ENCODE measurements around the gene NKIRAS1.
"Not testable (repeated sequence)": the region's sequence is repeated elsewhere in the genome, so short reads cannot be mapped to it uniquely, and the experiment has no call there.

Gene NKIRAS1

DNA sequence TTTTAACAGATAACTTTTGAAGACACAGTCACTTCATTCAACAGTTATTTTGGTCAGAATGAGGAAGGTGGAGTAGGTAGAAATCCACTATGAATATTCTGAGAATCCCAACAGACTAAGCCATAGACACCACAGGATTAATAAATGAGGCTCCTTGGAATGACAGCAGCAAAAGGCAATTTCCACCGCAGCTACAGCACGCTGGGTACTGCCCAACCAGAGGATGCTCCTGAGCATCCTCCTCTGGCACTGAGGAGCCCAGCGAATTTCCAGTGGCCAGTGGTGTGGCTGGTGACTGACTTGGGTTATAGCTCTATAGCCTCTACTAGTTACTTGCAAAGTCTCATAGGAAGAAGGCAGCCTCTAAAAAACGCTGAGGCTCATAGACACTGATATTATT lies 24.6 kb upstream of the NKIRAS1 start:
- in situ Hi-C loops (cut with HindIII; ENCODE audit: low sequenced_read_pairs), result no loop called here

DNA sequence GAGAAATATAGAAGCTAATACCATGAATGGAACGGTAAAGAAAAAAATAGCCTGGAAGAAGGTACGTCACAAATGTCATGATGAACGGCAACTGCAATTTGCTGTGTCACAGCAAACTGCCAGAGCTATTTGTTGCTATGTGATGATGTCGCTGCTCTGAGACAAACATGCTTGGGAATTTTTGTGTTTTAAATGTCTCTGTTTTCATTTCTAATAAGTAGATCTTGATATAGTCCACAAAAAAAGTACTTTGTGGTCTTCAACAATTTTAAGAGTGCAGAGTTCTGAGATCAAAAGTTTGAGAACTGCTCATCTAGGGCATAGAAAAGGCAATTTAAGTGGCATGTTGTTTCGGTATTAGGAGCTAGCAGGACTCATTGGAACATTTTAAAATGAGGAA lies 24.0 kb upstream of the NKIRAS1 start:
- in situ Hi-C loops (cut with HindIII; ENCODE audit: low sequenced_read_pairs), result no loop called here

GRCh38 chr3:23938688-23939087 lies 21.9 kb upstream of the NKIRAS1 start:
- in situ Hi-C loops (cut with HindIII; ENCODE audit: low sequenced_read_pairs), result no loop called here

GRCh38 chr3:23937296-23937695 lies 20.5 kb upstream of the NKIRAS1 start:
- in situ Hi-C loops (cut with HindIII; ENCODE audit: low sequenced_read_pairs), result no loop called here

DNA sequence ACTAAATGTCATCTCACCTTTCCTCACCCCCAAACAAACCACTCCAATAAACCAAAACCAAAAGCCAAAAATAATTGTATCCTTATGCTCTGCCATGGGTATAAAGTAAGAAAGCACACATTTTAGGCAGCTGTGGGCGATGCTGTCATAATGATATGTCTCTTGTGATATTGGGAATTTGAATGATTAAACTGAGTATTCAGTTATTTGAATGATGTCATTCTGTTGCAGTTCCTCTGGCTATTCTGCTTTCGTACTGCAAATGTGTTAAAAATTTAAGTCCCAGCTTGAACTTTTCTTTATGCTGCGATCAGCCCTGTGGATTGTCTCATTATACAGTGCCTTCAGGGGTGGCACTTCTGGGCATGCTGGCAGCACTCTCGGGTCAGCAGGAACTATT lies 17.5 kb upstream of the NKIRAS1 start:
- in situ Hi-C loops (cut with HindIII; ENCODE audit: low sequenced_read_pairs), result no loop called here

GRCh38 chr3:23932571-23932970 lies 15.8 kb upstream of the NKIRAS1 start:
- in situ Hi-C loops (cut with HindIII; ENCODE audit: low sequenced_read_pairs), result no loop called here

DNA sequence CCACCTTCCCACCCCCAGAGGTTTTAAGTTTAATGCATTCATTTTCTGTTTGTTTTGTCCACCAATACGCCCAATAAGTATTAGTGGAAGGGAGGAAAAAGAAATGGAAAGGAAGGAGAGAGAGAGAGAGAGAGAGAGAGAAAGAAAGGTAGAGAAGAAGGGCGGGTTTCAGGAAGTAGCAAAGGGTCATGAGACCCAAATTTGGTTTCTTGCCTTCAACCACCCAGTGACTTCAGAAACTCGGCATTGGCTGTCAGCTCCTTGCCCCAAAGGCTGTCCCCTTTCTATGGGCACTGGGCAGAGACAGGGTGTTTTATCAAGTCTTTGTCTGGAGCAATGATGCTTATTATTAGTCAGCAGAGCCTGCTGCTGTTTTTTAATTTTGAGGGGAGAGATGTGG lies 14.8 kb upstream of the NKIRAS1 start:
- in situ Hi-C loops (cut with HindIII; ENCODE audit: low sequenced_read_pairs), result no loop called here

GRCh38 chr3:23928524-23928923 lies 11.7 kb upstream of the NKIRAS1 start:
- in situ Hi-C loops (cut with HindIII; ENCODE audit: low sequenced_read_pairs), result no loop called here

DNA sequence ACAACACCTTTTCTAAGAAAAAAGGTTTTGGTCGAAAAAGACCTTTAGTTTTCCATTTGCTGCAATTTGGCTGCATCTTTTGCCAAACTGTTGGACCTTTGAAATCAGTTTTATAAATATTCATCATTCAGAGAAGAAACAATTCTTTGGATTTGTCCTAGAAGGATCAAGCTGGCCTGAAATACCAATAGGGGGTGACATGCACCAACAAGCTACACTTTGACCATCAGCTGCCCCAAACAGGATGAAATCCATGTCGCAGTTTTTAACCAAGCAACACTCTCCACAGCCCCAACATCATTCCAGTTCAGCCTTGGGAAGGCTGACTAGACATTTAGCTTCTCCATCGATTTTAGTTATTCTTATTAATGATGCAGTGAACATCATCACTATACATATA lies 9.9 kb upstream of the NKIRAS1 start:
- in situ Hi-C loops (cut with HindIII; ENCODE audit: low sequenced_read_pairs), result no loop called here

- in situ Hi-C loops (cut with HindIII; ENCODE audit: low sequenced_read_pairs), result no loop called here
These were observed 9.5 kb upstream of the NKIRAS1 start for GRCh38 chr3:23926246-23926645.

DNA sequence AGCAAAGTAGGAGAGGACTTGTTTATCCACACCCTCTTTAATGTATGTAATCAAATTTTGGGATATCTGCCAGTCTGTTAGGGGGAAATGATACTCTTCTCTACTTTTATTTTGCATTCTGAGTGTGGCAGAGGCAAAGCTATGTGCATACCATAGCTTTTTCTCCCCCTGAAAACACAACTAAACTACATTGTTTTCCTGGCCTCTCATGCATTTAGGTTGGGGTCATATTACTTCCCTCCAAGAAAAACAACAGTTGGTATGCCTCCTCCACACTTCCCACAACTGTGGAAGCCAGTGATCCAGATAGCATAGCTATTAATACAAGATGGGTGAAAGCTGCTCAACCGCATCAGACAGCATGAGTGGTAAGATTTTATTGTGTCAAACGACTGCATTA lies 7.0 kb upstream of the NKIRAS1 start:
- in situ Hi-C loops (cut with HindIII; ENCODE audit: low sequenced_read_pairs), result no loop called here

DNA sequence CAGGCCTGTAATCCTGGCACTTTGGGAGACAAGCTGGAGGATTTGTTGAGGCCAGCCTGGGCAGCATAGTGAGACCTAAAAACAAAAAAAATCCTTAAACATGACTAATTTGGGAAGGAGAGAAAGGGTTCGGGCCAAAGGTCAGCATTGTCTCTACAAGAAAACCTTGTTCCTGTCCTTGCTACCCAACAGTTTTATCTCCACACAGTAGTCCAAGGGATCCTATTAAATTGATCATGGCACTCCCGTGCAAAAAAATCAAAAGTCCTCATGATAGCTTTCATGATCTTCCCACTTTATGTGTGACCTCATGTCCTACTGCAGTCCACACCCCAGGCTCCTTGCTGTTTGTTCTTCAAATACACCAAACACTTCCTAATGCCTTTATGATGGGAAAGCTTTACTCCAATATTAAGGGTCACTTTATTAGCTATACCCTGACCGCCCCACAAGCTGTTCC lies 4.3 kb upstream of the NKIRAS1 start:
- in situ Hi-C loops (cut with HindIII; ENCODE audit: low sequenced_read_pairs), result no loop called here

- in situ Hi-C loops (cut with HindIII; ENCODE audit: low sequenced_read_pairs), result no loop called here
These were observed 3.4 kb upstream of the NKIRAS1 start for GRCh38 chr3:23920151-23920655.

DNA sequence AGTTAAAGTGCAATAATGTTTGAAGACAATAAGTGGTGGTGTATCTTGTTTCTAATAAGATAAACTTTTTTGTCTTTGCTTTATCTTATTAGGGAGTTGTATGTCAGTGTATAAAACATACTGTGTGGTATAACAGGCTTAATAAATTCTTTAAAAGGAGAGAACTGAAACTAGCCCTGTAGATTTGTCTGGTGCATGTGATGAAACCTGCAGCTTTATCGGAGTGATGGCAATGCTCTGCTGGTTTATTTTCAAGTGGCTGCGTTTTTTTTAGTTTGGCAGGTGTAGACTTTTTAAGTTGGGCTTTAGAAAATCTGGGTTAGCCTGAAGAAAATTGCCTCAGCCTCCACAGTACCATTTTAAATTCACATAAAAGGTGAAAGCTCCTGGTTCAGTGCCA lies 2.8 kb upstream of the NKIRAS1 start:
- in situ Hi-C loops (cut with HindIII; ENCODE audit: low sequenced_read_pairs), result no loop called here

- in situ Hi-C loops (cut with HindIII; ENCODE audit: low sequenced_read_pairs), result not testable (repeated sequence)
These were observed 1.5 kb upstream of the NKIRAS1 start for GRCh38 chr3:23918331-23918730.

- in situ Hi-C loops (cut with HindIII; ENCODE audit: low sequenced_read_pairs), result not testable (repeated sequence)
These were observed 1.0 kb upstream of the NKIRAS1 start for GRCh38 chr3:23917679-23918303.

GRCh38 chr3:23916152-23916885 lies 471 bp downstream of the NKIRAS1 start:
- in situ Hi-C loops (cut with HindIII; ENCODE audit: low sequenced_read_pairs), result no loop called here

GRCh38 chr3:23915537-23916108 lies 1.2 kb downstream of the NKIRAS1 start:
- in situ Hi-C loops (cut with HindIII; ENCODE audit: low sequenced_read_pairs), result no loop called here

DNA sequence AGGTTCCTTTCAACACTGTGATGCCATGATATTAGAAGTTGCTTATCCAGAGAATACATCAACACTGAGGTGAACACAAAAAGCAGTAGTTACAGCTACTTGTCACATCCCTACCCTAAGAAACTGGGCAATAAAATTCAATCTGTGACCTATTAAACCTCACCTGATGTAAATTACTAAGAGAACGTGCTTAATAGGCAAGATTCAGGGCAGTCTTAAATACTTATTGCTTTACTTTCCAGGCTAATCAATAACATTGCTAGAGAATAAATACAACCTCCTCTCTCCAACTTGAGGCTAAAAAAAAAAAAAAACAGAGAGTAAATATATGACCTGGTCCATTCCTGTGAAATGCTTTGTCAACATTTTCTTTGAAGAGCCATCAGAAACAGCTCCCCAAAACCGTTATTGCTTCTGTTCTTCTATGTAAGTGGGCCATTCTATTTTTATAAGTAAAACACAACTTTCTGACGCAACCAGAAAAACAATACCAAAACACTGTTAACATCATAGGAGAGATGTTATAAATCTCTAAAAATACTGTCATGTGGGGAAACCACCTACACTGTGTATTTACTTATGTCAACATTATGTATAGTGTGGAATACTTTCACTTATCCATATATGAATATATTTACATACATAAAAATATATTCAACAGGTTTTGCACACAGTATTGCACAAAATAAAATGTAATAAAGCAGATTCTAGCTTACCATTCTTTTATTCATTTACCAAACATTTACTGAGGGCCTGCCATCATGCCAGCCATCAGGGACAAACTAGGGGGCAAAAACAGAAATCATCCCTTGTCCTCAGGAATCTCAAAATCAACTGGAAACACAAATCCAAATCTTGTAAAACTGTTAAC lies 2.7 kb downstream of the NKIRAS1 start:
- in situ Hi-C loops (cut with HindIII; ENCODE audit: low sequenced_read_pairs), result no loop called here

DNA sequence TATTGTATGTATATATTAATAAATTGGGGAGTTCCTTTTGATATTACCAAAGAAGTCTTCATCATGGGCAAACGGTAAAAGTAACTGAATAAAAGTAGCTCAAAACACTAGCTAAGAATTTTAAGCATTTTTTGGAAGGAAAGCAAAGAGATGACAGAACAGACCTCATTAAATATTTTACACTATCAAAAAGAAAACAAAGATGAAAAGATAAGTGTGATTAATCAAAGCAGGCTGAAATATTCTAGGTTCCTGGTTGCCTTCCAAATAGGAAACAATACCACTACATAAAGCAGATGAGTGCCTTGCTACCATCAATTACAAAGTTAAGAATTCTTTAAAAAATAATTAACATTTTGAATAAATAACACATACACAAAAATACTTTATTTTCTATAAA lies 3.6 kb downstream of the NKIRAS1 start:
- in situ Hi-C loops (cut with HindIII; ENCODE audit: low sequenced_read_pairs), result no loop called here

DNA sequence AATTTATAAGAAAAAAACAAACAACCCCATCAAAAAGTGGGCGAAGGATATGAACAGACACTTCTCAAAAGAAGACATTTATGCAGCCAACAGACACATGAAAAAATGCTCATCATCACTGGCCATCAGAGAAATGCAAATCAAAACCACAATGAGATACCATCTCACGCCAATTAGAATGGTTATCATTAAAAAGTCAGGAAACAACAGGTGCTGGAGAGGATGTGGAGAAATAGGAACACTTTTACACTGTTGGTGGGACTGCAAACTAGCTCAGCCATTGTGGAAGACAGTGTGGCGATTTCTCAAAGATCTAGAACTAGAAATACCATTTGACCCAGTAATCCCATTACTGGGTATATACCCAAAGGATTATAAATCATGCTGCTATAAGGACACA lies 4.5 kb downstream of the NKIRAS1 start:
- in situ Hi-C loops (cut with HindIII; ENCODE audit: low sequenced_read_pairs), result not testable (repeated sequence)

All from endothelial cell of hepatic sinusoid (primary cell).